Mucosa of gallbladder (tissue), 1 donor: ENCODE measurements around the gene PLK1. TPM values are rescaled to one million over a fixed set of nuclear protein-coding genes. Genes with fewer than 3 reads are reported as not detected.
"Not testable (repeated sequence)": the region's sequence is repeated elsewhere in the genome, so short reads cannot be mapped to it uniquely, and the experiment has no call there.

Experiments
- DNase-seq: peaks from one replicate; pipeline ENCODE4 v3.0.0-alpha.2; 2020; ENCODE audit warnings: low spot score
- total RNA-seq: library from RNA; stranded (reverse); gene quantifications from one replicate; pipeline ENCODE4 v1.2.1, GENCODE V29; 2021
- donor health status: DM: no; HTN: no; CAD: no.

Gene PLK1
- 4.2 TPM for total RNA-seq

DNA sequence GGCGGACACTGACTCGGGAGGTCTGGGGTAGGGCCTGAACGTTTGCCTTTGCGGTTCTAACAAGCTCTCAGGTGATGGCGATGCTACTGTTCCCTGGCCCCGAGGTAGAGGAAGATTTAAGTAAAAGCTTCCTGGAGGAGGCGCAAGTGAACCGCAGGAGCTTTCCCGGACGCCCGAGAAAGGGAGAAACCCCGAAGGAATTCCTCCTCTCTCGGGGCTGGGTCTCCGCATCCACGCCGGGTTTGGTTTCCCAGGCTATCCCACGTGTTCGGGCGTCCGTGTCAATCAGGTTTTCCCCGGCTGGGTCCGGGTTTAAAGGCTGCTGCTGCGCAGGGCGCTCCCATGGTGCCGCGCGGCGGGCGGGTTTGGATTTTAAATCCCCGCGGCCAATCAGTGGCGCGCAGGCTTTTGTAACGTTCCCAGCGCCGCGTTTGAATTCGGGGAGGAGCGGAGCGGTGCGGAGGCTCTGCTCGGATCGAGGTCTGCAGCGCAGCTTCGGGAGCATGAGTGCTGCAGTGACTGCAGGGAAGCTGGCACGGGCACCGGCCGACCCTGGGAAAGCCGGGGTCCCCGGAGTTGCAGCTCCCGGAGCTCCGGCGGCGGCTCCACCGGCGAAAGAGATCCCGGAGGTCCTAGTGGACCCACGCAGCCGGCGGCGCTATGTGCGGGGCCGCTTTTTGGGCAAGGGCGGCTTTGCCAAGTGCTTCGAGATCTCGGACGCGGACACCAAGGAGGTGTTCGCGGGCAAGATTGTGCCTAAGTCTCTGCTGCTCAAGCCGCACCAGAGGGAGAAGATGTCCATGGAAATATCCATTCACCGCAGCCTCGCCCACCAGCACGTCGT, at the start of gene PLK1:
TSS of gene PLK1 (plus strand) at position 460 of the 844 bp plus-strand sequence. CDS start at position 504, 44 bp downstream.
- peak; percentile 81 for DNase-seq

- no peak for DNase-seq
These were observed 49.2 kb upstream of the PLK1 start for GRCh38 chr16:23629516-23629915.

DNA sequence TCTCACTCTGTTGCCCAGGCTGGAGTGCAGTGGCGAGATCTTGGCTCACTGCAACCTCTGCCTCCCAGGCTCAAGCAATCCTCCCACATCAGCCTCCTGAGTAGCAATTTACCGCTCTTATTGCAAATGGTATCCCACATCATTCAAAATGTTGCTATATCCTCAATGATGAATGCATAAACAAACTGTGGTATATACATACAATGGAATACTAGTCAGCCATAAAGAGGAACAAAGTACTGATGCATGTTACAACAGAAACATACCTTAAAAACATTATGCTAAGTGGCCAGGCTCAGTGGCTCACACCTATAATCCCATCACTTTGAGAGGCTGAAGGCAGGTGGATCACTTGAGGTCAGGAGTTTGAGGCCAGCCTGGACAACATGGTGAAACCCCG, 46.8 kb upstream of the PLK1 start:
- DNase-seq, result not testable (repeated sequence)

GRCh38 chr16:23634461-23635036, 44.1 kb upstream of the PLK1 start:
- no peak for DNase-seq

GRCh38 chr16:23635958-23636357, 42.7 kb upstream of the PLK1 start:
- no peak for DNase-seq

DNA sequence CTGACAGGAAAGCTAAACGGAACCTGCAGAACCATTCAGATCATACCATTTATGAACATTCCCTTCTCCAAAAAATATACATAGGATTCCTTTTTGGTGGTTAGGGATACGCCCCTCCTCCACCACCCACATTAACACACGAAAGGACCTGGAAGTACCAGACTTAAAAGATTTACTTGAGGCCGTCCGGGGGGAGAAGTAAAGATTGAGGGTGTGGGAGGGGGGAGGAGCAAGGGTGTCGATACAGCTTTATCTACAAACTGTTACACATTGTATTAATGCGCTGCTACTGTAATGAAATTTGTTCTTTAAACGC, 38.1 kb upstream of the PLK1 start:
- DNase-seq, result no peak

GRCh38 chr16:23640931-23641765, 37.5 kb upstream of the PLK1 start, which contains the start of the genes DCTN5 and PALB2:
DCTN5 (plus strand) TSS chr16:23641466; CDS start chr16:23641543, 77 bp downstream.
PALB2 (minus strand) TSS chr16:23641310; CDS start chr16:23641157, 153 bp downstream.
- DNase-seq, result peak; percentile 93

- no peak for DNase-seq
These were observed 36.4 kb upstream of the PLK1 start for GRCh38 chr16:23642246-23642774.

GRCh38 chr16:23650674-23651416, 27.8 kb upstream of the PLK1 start:
- no peak for DNase-seq

DNA sequence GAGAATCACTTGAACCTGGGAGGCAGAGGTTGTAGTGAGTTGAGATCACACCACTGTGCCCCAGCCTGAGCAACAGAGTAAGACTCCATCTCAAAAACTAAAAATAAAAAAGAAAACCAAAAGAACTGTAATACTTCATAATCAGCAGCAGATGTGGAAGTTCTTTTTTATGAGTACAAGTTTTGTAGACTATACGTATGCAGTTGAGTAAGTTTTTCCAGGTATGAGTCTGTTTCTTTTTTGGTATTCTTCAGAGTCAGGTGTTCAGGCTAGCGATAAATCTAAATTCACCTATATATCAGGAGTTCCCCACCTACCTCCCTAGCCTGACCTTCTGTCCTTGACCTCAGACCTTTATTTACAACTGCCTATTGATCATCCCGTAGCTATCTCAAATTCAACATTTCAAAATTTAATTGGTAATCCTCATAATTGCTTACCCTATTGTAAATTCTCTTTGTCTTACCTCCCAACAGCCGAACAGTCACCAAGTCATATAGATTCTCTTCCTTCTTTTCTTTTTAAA, 26.7 kb upstream of the PLK1 start:
- DNase-seq, result no peak

DNA sequence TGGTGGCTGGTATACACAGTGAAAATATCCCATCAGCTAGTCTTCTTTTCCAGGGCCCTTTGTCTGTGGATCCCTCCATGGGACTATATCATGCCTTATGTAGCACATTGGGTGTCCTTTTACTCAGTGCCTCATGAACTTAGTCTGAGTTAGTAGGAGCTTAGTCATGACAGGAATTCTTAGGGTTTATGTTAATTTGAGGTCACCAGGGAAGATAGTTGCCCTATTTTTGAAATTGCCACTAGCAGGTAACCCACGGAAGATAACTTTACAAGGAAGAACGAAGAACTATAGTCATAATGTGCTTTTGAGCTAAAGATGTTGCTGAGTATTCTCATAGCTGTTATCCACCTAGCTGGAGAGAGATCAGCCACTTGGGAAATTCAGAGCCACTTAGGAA, 14.8 kb upstream of the PLK1 start:
- no peak for DNase-seq

DNA sequence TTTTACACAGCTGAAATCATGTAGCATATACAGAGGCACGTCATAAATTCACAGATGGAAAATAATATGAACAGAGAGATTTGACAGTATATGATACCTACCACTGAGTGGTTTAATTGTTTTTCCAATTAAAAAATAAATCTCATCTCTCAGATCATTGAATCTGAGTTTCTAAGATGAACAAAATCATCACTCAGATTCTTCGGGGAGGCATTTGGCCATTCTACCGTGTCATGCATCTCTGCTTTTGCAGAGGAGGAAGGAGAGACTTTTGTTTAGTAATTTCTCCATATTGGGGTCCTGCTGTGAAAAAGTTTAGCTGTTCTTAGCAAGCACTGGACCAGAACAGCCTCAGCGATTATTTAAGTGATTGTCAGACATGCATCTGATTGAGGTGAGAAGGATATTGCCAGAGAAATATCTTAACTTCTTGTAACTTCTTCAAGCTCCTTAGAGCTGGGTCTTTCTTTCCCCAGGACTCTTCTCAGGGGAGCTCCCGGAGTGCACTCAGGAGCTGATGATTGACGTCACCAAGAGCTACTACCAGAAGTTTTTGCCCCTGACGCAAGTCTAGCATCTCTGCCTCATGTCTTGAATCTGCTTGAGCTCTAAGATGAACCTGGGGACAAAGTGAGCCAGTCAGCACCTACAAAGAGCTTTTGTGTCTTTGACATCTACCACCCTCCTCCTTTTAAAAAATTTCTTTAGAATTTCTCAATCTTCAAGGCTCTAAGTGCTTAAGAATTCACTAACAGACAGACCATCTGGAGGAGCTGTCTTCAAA, 11.9 kb upstream of the PLK1 start:
- DNase-seq, result no peak

GRCh38 chr16:23667355-23667659, 11.4 kb upstream of the PLK1 start:
- no peak for DNase-seq

GRCh38 chr16:23668225-23668624, 10.5 kb upstream of the PLK1 start:
- no peak for DNase-seq

GRCh38 chr16:23668873-23669272, 9.8 kb upstream of the PLK1 start:
- DNase-seq, result no peak

DNA sequence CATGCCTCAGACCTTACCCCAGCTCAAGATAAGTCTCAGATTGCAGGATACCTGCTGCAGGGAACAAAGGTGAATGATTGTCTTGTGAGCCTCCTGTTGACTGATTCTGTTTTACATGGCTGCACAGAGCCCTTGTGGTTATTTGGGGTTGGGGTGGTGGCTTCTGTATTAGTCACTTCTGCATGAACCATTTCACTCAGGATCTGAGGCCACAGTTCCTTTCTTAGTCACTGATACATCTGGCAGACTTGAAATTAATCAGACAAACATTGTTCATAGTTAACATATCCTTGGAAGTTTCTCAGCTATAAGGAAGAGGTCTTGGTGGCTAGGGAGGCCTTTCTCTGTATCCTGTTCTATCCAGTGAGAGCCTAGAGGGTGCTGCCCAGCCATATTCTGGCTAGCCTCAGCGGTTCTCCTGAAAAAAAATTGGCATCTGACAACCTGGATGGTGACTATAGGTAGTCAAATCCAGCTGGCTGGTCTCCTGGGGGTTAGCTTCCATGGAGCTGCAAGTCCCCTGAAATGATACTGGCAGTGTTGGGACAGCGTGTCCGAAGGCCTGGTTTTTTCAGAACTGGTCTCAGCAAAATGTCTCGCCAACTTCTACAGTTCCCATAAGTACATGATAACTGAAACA, 8.4 kb upstream of the PLK1 start:
- DNase-seq, result no peak

- DNase-seq, result no peak
These were observed 4.6 kb upstream of the PLK1 start for GRCh38 chr16:23673971-23674614.

- no peak for DNase-seq
These were observed 1.7 kb upstream of the PLK1 start for GRCh38 chr16:23676924-23677480.

DNA sequence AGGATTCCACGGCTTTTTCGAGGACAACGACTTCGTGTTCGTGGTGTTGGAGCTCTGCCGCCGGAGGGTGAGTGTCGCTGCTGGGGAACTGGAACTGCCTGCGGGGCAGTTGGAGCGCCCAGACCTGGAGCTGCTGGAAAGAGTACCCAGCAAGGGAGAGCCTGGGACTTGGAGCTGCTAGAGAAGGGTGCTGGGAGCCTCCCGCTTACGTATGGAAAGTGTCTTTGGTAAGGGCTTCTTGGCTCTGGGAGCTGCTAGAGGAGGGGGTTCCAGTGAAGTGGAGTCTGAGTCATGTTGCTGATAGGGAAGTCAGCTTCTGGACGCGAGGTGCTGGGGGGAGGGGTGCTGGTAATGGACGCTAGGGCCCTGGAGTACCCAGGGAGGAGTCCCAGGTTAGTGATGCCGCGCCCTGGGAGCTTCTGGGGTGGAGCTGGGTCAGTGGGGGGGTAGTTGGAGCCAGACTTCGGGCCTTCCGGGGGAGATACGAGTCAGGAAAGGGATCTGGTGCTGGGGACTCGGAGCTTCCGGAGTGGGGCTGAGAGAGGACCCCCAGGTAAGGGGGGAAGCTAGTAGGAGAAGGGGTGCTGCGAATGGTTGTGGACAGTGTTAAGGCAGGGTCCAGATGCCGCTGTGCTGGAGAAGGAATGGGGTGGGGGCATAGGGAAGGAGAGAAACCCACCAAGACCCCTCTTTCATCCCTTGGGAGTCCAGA, 741 bp downstream of the PLK1 start:
- DNase-seq, result no peak
